A549 (cell line): ENCODE measurements around the gene CD99.

ENCODE experiments used
- CTCF ChIP-seq: fragments of >200 bp; sonication (Bioruptor Twin); formaldehyde crosslinking; IDR thresholded peaks from 3 replicates; pipeline ENCODE4 v1.5.1; 2016
- ELK1 ChIP-seq: fragments of 150-350 bp; IDR thresholded peaks from 2 replicates; pipeline ENCODE4 v1.6.1; 2014; ENCODE audit warnings: low read depth, mild to moderate bottlenecking, low read length
- ESRRA ChIP-seq: fragments of 150-350 bp; IDR thresholded peaks from 2 replicates; pipeline ENCODE4 v1.6.1; 2014; ENCODE audit warnings: mild to moderate bottlenecking, low read length, borderline replicate concordance

GRCh38 chrX:2645563-2645962 lies 45.5 kb upstream of the CD99 start:
- TF ChIP-seq ELK1 (no peak), CTCF (no peak), ESRRA (no peak)
